ENCODE data around the gene GPS1.
A peak's percentile ranks its signal among the peaks of the same experiment; 100 is the strongest.

Gene GPS1

DNA sequence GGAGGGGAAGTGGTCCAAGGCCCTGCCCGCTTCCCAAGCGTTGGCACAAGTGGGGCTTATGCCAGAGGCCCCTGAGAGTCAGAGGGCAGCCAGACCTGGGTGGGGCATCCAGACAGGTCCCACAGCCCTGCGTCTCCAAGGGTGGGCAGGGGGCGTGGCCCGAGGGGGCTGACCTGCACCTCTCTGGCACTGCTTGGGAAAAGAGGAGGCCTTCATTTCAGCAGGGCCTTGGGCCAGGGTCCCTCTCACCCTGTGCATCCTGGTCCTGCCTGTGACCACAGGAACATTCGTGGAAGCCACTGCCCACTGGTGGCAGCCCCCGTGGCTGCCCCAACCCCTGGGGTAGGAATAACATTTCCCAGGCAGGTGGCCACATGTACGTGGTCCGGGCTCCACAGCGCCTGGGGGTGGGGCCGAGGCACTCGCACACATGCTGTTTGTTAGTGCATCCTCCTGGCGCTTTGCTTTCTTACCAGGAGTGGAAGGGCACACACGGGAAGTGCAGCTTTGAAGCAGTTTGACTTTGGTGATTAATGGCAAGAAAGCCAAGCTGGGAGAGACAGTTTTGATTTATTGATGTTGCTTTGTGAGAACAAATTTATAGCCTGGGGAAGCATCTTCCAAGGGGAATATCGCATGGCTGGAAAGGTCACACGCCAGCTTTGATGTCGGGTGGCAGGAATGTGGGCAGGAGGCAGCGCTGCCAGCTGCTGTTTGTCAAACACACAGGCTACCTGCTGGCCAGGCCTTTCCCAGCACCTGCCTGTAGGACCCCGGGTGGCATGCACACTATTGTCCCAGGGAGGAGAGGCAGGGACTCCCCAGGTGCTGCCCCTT lies 33.3 kb upstream of the GPS1 start:
- no peaks in the 10 kb centered on the region for H3K36me3 ChIP-seq (ENCODE audit: low read length)
- H3K4me2 ChIP-seq (ENCODE audit: low read depth, low read length, poor library complexity, severe bottlenecking) = no peak overlapping the region
- no peaks in the 10 kb centered on the region for H4K20me1 ChIP-seq (ENCODE audit: low read depth, low read length)
- H3K79me2 ChIP-seq (ENCODE audit: insufficient read depth, low read length) = peaks cover 15% of the 10 kb centered on the region
- H3K9ac ChIP-seq (ENCODE audit: low read length) = no peak overlapping the region
- no peaks in the 10 kb centered on the region for H3K9me3 ChIP-seq (ENCODE audit: insufficient read depth, low read length)
- TF ChIP-seq EZH2phosphoT487 (conservative IDR thresholded peaks at IDR 0.05; ENCODE audit: low read length) = no peak
- TF ChIP-seq, protein P1, sequence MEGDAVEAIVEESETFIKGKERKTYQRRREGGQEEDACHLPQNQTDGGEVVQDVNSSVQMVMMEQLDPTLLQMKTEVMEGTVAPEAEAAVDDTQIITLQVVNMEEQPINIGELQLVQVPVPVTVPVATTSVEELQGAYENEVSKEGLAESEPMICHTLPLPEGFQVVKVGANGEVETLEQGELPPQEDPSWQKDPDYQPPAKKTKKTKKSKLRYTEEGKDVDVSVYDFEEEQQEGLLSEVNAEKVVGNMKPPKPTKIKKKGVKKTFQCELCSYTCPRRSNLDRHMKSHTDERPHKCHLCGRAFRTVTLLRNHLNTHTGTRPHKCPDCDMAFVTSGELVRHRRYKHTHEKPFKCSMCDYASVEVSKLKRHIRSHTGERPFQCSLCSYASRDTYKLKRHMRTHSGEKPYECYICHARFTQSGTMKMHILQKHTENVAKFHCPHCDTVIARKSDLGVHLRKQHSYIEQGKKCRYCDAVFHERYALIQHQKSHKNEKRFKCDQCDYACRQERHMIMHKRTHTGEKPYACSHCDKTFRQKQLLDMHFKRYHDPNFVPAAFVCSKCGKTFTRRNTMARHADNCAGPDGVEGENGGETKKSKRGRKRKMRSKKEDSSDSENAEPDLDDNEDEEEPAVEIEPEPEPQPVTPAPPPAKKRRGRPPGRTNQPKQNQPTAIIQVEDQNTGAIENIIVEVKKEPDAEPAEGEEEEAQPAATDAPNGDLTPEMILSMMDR (IDR thresholded peaks at IDR 0.05; ENCODE audit: insufficient read depth, low read length, poor library complexity, severe bottlenecking) = no peak
- no peak overlapping the region for H2AFZ ChIP-seq (ENCODE audit: low read depth, low read length, severe bottlenecking)
- no peaks in the 10 kb centered on the region for H3K27me3 ChIP-seq (ENCODE audit: low read length)
- H3K4me3 ChIP-seq (ENCODE audit: insufficient read depth, low read length, poor library complexity, severe bottlenecking) = no peak overlapping the region
- no peaks in the 10 kb centered on the region for H3K9me2 ChIP-seq (replicated peaks; ENCODE audit: insufficient read depth, low read length)
- H3F3A ChIP-seq (ENCODE audit: insufficient read depth) = 0 out of 2 replicates have a peak, but pooled peaks cover 6% of the 10 kb centered on the region
- H3K27ac ChIP-seq (ENCODE audit: low read depth, low read length) = no peak overlapping the region

DNA sequence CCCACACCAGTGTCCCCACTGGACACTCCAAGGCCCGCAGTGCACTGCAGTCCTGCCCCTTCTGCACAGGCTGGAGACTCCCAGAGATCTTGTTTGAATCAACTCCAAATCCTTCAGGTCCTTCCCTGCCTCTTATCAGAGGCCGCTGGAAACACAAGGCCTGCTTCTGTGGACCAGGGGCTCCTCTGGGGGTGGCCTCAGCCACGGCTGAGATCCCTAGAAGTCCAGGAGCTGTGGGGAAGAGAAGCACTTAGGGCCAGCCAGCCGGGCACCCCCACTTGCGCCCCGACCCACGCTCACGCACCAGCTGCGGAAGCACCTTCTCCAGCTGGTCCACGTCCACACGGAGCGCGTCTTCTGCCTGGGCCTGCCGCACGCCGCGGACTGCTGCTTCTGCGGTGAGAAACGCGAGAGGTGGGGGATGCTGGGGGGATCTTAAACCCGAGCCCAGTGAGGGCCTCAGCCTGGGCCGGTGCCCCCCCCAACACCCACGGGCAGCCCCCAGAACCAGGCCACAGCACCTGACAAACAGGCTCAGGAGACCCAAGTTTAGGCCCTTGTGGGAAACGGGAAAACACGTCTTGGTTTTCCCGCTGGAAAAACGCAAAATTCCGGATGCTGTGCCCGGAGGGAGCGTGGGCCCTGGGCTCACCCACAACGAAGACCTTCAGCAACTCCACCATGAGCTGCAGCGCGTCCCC lies 32.6 kb upstream of the GPS1 start:
- no peaks in the 10 kb centered on the region for H4K20me1 ChIP-seq (ENCODE audit: low read depth, low read length)
- H3K27ac ChIP-seq (ENCODE audit: low read depth, low read length) = no peak overlapping the region

DNA sequence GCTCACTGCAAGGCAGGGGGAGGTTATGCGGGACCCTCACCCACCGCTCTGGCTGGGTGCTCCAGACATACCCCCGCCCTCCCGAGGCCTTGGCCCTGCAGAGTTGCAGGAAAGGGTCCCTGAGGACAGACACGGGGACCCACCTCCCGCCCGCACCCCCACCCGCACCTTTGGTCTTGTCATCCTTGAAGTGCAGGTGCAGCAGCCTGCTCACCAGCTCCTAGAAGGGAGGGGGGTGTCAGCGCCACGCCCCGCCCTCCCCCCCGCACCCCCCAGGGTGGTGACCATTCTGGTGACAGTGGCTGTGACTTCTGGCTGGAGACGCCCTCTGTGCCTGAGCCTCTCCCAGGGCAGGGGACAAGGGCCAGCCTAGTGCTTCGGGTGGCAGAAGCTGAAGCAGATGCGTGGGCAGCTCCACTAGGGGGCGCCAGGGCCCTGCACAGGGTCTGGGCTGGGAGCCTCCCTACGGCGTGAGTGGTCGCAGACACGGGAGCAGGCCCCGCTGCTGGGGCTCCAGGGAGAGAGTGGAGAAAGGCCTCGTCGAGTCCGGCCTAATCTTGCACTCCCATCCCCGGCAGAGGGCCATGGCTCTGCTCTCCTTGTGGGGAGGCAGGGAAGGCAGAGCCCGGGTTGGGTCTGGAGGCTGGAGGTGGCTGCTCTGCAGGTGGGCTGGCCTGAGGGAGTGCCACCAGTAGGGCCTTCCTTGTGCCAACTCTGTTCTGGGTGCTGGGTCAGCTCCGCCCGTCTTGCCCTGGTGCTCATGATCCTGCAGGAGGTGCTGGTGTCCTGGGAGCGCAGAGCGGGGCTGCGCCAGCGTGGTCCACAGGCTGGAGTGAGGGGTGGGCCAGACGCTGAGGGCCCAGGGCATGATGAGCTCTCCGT lies 31.8 kb upstream of the GPS1 start:
- Histone ChIP-seq H3K4me2 (ENCODE audit: low read depth, low read length, poor library complexity, severe bottlenecking) (peak overlapping the region; percentile 89), H4K20me1 (ENCODE audit: low read depth, low read length) (no peaks in the 10 kb centered on the region)
- TF ChIP-seq, protein P1 (IDR thresholded peaks at IDR 0.05; ENCODE audit: insufficient read depth, low read length, poor library complexity, severe bottlenecking) = peak; percentile 94
- TF ChIP-seq EZH2phosphoT487 (conservative IDR thresholded peaks at IDR 0.05; ENCODE audit: low read length) = no peak

More for the DNA sequence above, 32.6 kb upstream of the GPS1 start:
- H3F3A ChIP-seq (ENCODE audit: insufficient read depth) = 0 out of 2 replicates have a peak, but pooled peaks cover 6% of the 10 kb centered on the region
- H3K4me3 ChIP-seq (ENCODE audit: insufficient read depth, low read length, poor library complexity, severe bottlenecking) = no peak overlapping the region
- no peak overlapping the region for H3K9ac ChIP-seq (ENCODE audit: low read length)
- no peak overlapping the region for H2AFZ ChIP-seq (ENCODE audit: low read depth, low read length, severe bottlenecking)
- no peaks in the 10 kb centered on the region for H3K36me3 ChIP-seq (ENCODE audit: low read length)
- H3K4me2 ChIP-seq (ENCODE audit: low read depth, low read length, poor library complexity, severe bottlenecking) = no peak overlapping the region
- TF ChIP-seq EZH2phosphoT487 (conservative IDR thresholded peaks at IDR 0.05; ENCODE audit: low read length) = no peak
- TF ChIP-seq, protein P1 (IDR thresholded peaks at IDR 0.05; ENCODE audit: insufficient read depth, low read length, poor library complexity, severe bottlenecking) = no peak
- no peaks in the 10 kb centered on the region for H3K9me3 ChIP-seq (ENCODE audit: insufficient read depth, low read length)
- no peaks in the 10 kb centered on the region for H3K9me2 ChIP-seq (replicated peaks; ENCODE audit: insufficient read depth, low read length)
- peaks cover 22% of the 10 kb centered on the region for H3K79me2 ChIP-seq (ENCODE audit: insufficient read depth, low read length)
- no peaks in the 10 kb centered on the region for H3K27me3 ChIP-seq (ENCODE audit: low read length)

More for the DNA sequence above, 31.8 kb upstream of the GPS1 start:
- Histone ChIP-seq H3K36me3 (ENCODE audit: low read length) (no peaks in the 10 kb centered on the region), H3K27me3 (ENCODE audit: low read length) (no peaks in the 10 kb centered on the region), H3K9me2 (replicated peaks; ENCODE audit: insufficient read depth, low read length) (no peaks in the 10 kb centered on the region), H2AFZ (ENCODE audit: low read depth, low read length, severe bottlenecking) (no peak overlapping the region), H3K27ac (ENCODE audit: low read depth, low read length) (no peak overlapping the region), H3K4me3 (ENCODE audit: insufficient read depth, low read length, poor library complexity, severe bottlenecking) (no peak overlapping the region), H3K79me2 (ENCODE audit: insufficient read depth, low read length) (peaks cover 25% of the 10 kb centered on the region), H3K9me3 (ENCODE audit: insufficient read depth, low read length) (no peaks in the 10 kb centered on the region), H3F3A (ENCODE audit: insufficient read depth) (0 out of 2 replicates have a peak, but pooled peaks cover 6% of the 10 kb centered on the region), H3K9ac (ENCODE audit: low read length) (0 out of 2 replicates have a peak overlapping the region, but pooled peaks have one; percentile 99)
